GM18861 (cell line): Measurements from ENCODE around the gene HSD11B2.
"Not testable (repeated sequence)": the region's sequence is repeated elsewhere in the genome, so short reads cannot be mapped to it uniquely, and the experiment has no call there.

Source experiments
- ATAC-seq: cut with Tn5 transposase; IDR thresholded peaks from one replicate; pipeline ENCODE4 v1.9.1; 2021; ENCODE audit not compliant: unreplicated experiment

The HSD11B2 gene

DNA sequence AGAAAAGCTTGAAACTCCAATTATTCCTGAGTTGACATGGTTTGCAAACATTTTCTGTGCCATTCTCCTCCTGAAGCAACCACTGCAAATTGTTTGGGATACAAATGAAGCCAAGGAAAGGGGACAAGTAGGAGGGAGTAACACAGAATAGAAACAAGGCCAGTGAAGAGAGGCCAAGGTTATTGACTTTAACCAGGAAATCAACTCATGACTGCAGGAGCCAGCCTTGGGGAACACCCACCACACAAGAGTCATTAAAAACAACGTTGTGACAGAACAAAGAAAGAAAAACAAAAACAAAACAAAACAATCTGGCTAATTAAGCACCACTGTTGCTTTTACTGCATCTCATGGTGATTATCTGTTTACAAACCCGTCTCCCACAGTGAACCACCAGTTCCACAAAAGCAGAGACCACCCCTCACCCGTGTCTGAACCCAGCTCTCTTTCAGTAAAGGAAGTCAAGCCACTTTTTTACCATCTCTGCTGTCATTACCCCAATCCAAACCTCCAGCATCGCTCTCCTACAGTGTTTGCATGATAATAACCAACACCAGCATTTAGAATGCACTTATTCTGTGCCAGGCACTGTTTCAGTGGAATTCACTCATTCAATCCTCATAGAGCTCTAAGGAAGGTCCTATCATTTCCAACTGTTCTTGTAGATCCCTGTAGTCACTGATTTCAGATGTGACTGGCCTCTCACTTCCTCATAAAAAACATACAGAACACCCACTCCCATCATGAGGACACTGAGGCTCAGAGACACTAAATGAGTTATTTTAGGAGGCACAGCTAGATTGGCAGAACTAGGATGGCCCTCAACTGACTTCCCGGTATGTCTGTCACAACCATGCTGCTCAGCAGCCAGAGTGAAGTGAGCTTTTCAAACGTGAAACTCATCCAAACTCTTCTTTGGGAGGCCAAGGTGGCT is 16.7 kb upstream of the HSD11B2 start:
- no peak for ATAC-seq

DNA sequence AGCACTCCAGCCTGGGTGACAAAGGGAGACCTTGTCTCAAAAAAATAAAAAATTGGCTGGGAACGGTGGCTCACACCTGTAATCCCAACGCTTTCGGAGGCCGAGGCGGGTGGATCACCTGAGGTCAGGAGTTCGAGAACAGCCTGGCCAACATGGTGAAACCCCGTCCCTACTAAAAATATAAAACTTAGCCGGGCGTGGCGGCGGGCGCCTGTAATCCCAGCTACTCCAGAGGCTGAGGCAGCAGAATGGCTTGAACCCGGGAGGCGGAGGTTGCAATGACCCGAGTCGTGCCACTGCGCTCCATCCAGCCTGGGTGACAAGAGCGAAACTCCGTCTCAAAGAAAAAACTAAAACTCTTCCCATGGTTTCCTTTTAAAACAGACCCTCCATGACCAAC is 15.5 kb upstream of the HSD11B2 start:
- not testable (repeated sequence) for ATAC-seq

DNA sequence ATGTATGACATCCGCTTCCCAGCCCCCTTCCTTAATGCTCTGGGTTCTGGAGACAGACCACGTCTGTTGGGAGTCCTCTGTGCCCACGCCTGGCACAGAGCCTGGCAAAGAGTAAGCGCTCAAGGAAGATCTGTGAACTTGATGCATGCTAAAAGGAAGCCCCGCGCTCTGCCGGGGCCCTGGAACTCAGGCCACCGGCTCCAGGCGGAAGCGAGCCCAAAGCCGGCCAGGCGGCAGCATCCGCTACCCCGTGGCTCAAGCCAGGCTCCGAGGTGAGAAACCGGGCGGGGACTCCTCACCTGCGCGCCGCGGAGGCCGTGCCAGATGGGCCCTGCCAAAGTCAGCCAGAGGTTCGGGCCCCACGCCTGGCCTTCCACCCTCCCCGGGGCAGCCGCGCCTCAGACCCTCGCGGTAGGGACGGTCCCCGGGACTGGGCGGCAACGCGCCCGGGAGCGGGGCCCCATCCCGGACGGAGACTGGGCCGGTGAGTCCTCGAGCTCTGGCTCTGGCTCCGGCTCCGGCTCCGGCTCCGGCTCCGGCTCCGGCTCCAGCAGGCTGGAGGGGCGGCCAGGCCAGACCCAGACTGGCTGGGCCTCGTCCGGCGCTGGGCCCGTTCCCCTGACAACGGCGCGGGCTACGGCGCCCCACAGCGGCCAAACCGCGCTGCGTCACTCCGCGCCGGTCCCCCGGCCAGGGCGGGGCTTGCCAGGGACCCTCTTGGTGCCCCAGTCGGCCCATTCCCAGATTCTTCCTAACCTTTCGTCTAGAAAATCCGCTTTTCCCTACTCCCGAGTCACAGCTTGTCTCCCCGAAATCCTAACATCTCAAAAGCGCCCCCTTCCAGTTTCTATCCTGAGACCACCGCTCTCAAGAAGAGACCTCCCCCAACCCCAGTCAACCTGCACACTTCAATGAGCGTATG is 14.8 kb upstream of the HSD11B2 start, which contains the start of gene ZDHHC1:
Gene ZDHHC1, minus strand, starts transcription at position 606 of the 922 bp plus-strand sequence. CDS start 8,702 bp downstream, outside the sequence.
- no peak for ATAC-seq

DNA sequence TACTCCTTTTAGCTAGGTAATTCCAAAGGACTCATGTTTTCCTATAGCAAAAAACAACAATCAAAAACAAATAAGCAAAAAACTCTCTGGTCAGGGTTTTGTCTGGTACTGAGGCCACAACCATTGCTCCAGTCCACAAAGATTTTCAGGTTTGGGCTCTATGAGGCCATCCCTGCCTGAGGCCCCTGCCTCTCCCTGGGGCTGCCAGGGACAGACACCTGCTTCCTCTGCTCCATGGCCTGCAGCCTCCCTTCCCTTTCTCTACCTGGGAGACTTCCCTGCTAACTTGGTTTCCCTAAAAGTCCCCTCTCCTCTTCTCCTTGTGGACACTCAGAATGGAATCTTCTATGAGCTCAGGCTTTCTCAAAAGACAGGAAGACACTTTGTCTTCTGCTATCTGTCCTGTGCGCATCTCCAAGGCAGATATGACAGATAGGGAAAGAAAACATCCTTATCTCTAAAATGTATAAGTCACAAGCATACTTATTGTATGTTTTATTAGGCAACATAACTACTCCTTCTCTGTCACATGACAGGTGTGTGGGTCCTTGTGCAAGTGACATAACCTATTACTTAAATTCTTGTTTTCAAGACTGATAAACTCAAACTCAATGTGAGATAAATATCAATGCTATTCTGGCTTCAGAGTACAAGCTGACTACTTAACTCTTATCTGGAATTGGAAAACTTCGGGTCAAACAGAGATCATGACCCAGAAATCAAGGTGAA is 13.4 kb upstream of the HSD11B2 start:
- no peak for ATAC-seq

DNA sequence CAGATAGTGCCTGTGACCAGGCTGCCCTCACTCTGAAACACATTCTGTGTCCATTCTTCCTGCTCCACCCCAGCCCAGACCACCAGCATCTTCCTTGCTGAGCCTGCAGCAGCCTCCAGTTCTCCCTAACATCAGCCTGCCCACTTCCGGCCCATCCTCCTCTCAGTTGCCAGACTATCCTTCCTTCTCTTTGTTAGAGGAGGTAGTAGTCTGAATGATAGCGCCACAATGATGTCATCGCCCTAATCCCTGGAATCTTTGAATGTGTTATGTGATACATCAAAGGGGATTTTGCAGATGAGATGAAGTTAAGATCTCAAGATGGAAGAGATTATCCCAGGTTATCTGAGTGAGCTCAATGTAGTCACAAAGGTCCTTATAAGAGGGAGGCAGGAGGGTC is 11.4 kb upstream of the HSD11B2 start:
- ATAC-seq = no peak

DNA sequence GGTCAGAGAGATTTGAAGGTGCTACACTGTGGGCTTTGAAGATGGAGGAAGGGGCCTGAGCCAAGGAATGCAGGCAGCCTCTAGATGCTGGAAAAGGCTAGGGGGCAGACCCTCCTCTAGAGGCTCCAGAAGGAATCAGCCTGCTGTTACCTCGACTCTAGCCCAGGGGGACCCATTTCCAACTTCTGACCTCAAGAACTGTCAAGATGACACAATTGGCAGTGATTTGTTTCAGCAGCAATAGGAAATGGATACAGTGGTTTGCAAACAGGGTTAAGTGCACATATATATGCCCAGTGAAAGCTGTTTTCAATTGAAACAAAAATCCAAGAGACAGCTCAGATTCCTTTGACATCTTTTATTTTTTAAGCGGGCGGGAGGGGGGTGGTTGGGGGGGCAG is 11.0 kb upstream of the HSD11B2 start:
- ATAC-seq = no peak

DNA sequence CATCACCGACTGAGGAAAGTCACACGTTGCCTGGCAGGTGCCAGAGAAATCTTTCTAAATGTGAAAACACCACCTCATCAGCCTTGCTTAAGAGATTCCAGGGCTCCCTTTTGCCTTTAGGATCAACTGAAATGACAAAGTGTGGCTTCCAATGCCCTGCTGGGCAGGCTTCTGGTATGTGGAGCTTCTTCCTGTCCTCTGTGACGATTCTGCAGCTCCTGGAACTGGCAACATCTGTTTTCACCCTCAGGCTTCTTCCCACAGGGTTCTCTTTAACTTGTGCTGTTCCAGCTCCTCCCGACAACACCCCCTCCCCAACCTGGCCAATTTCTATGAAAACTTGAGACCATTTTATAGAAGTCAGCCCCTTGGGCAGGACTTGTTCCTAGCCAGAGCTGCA is 9.9 kb upstream of the HSD11B2 start:
- no peak for ATAC-seq

DNA sequence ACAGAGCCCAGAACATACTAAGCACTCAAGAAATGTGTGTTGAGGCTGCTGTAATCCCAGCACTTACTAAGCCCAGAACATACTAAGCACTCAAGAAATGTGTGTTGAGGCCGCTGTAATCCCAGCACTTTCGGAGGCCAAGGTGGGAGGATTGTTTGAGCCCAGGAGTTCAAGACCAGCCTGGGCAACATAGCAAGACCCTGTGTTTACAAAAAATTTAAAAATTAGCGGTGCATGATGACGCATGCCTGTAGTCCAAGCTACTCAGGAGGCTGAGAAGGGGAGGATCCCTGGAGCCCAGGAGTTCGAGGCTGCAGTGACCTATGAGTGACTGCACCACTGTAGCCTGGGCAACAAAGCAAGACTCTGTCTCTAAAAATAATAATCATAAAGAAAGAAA is 7.9 kb upstream of the HSD11B2 start:
- no peak for ATAC-seq

DNA sequence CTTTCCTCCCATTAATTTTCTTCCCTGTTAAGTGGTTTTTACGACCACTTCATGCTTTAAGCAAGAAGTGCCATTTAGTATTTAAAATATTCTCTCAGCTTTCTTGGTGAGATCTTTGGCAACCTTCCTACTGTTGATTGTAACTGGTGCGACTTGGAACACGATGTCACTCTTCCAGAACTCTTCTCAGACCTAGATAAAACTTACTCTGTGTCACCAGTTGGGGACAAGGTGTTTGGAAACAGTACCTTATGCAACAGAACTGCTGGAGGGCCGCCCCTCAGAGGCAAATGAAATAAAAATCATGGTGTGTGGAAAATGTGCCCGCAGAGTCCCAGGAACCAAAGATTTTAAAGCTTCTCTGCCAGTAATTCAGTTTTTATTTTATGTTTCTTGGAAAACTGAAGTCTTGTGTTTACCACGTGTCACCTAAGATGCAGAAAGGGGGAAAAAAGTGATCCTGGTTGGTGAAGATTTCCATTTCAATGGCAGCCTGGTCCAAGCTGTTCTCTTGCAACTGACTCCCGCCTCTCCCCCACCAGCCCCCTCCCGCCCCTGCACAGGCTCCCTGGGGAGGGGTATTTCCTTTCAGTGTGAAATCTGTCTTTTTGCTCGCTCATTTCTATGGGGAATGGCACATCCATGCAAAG is 7.2 kb upstream of the HSD11B2 start:
- ATAC-seq = no peak

DNA sequence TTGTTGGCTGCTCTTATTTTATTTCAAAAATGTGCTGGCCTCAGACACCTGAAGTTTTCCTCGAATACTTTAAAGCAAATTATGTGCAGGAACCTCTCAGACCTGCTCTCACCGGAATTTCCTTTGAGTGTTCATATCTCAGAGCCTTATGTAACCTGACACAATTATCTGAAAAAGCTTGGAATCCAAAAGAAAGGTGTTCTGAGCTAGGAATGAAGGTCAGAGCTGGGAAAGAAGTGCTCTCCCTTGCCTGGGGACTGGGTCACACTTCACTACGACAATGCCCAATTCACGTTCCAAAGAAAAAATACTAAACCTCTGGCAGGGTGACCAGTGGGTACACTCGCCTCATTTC is 6.7 kb upstream of the HSD11B2 start:
- no peak for ATAC-seq

DNA sequence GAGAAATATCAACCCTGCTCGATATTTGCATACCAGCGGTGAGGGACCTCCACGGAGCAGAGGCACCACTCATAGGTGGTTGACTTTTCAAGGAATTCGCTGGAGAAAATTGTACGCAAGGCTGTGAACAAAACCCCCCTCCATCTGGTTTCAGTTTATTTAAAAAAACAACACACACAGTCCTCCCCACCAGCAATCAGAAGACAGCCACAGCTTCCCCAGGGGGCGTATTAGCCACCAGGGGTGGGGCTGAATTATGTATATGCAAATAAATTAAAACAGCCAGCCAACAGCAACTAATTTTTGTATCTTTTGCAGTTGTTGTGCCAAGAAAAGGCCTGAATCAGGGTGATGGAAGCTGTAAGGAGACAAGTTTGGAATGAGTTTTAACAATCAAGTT is 5.9 kb upstream of the HSD11B2 start:
- ATAC-seq = no peak

DNA sequence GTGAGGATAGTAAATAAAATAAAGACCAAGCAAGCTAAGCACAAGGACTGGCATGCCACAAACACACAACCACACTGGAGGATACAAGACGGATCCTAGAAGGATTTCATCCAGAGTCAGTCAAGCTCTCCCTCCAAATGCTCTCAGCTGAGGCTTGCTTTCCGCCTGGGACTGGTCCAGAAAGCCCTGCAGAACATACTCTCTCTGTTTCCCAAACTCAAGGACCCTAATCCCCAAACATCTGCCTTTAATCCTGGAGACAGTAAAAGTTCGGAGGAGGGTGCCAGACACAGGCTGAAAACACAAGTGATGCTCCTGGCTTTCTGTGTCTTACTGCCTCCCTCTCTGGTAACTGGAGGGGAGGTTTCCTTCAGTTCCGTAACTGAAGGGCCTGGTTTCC is 5.3 kb upstream of the HSD11B2 start:
- ATAC-seq = no peak

DNA sequence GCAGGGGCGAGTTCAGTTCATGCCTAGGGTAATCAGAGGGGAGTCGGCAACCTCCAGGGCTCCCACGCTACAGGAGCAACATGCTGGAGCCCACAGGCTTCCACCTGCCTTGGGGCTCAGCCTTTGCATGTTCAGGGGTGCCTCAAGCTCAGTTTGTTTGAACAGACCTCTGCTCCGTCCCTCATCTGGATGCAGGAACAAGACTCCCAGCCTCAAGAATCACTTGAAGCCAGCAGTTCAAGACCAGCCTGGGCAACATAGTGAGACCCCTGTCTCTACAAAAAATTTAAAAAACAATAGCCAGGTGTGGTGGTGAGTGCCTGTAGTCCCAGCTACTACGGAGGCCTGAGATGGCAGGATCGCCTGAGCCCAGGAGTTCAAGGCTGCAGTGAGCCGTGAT is 4.9 kb upstream of the HSD11B2 start:
- ATAC-seq = no peak

DNA sequence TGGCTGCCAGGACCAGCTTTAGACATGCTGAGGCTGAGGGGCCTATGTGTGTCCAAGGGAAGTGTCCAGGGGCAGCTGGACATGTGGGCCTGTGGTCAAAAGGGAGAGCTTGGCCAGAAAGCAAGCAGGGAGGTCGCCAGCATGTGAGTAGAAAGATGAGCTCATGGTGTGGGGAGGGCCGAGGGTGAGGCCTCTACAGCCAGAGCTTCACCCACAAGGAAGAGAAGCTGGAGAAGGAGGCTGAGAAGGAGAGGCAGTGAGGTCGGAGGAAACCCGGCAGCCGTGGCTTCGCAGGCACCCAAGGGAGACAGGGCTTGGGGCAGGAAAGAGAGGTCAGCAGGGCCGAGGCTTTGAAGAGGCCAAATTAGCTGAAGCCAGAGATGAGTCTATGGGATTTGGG is 4.0 kb upstream of the HSD11B2 start:
- ATAC-seq = no peak

DNA sequence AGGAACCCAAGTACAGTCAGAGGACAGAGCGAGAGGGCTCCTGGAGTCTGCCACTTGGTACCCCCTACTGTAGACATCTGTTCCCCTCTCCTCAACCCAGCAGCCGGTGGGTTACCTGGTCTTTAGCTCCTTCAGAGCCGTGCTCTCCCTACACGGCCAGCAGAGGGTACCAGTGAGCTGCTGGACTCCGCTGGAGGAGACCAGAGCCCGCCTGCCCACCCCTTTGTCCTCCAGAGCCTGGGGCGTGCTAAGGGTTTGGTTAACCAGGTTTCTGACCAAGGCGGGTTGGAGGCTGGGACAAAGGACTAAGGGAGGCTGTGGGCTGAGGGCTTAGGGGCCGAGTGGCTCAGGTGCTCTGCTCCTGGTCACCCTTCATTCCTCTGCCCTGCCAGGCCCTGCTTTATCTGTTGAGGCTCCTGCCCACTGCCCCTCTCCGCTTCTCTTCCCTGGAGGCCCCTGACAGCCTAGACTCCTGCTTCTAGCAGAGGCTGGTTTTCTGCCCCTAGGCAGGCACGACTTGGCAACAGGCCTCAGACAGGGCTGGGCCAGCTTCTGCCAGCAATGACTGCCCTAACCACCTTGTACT is 2.7 kb upstream of the HSD11B2 start:
- ATAC-seq = no peak

DNA sequence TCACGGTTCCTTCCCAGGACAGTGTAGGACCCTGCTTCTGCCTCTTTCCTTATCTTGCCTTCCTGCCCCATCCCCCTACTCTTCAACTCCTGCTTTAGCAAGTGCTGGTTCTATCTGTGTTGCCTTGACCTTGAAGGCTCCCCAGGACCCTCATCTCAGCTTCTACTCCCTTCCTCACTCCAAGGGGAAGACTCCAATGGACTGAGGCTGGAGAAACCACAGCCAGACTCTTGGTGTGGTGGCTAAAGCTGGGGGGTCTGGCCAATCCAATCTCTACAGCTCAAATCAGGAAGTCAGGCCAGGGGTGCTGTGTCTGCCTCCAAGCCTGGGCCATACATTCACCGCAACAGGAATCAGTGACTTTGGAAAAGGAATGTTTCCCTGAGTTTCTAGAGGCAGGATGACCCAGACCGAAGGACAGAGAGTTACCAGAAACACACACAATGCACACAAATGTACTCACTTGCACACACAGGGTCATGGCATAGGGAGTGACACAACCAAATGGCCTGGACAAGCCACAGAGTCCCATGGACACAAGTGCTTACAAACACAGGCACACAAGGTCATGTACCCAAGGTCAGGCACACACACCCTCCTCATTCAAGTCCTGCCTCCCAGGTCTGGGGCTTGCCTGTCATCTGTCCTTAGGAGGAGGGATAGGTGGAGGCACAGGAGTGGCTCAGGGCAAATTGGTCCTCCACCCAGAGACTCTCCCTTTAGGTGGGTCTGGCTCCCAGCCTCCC is 1.7 kb upstream of the HSD11B2 start:
- no peak for ATAC-seq

DNA sequence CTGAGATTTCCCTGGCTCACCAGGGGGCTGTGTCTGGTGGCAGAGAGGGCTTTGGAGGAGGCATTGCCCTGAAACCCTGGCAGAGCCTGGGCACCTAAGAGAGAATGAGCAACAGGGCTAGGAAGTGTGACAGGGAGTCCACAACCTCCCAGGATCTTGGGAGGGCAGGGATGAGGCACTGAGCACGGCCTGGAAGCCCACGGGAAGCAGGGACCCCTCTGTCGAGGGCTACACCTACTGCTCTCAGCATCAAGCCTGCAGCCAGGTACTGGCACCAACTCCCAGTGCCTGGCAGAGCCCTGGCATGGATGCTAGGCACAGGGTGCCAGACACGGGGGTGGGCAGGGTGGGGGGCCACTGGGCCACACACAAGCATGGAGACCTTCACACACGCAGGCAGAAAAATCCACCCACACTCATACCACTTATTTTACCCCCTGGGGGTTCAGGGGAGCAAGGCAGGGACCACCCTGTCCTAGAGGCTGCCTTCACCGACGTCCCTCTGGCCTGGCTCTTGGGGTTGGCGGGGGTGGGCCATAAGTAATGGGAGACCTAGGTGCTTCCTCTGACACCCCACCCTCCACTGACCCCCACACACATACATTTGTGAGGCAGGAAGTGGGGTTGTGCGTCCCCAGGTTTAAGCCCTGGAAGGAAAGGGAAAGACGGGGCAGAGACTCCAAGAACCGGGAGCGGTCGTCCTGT is 970 bp upstream of the HSD11B2 start:
- ATAC-seq = no peak

DNA sequence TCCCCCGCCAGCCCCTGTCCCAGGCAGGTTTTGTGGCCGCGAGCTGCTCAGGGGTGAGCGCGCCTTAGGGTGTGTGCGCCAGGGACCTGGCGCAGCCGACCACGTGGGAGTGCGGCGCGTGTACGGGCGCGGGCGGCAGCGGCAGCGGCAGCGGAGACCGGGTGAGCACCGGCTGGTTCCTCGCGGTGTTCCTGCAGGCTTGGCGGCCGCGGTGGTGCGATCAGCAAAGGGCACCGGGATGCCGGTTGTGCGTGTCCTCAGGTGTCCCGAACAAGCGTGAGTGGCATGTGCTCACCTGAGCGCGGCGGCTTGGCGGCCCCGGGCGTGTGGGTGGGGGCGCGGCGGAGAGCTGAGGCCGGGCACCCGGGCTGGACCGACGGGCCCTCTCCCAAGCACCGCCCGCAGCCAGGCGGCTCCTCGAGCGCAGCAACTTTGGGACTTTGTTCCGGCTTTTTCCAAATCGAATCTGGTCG is 381 bp upstream of the HSD11B2 start:
- no peak for ATAC-seq
